OCI-LY7 (cell line): Measurements from ENCODE around the gene CHRFAM7A.
"Not testable (repeated sequence)": the region's sequence is repeated elsewhere in the genome, so short reads cannot be mapped to it uniquely, and the experiment has no call there.

Experiments used
- EZH2phosphoT487 ChIP-seq: fragments of 200-600 bp; sonication (generic); IDR thresholded peaks from 2 replicates; pipeline ENCODE4 v1.6.1; 2018; ENCODE audit warnings: low read depth, borderline replicate concordance, mild to moderate bottlenecking, mixed run types, antibody characterized with exemption, low read length, moderate library complexity, mixed read lengths
- TF ChIP-seq, protein P1 (sequence below): fragments of 200-600 bp; sonication (generic); conservative IDR thresholded peaks from 2 replicates; pipeline ENCODE4 v1.5.1; 2014; ENCODE audit warnings: mild to moderate bottlenecking, antibody characterized with exemption, low read length, moderate library complexity, mixed read lengths

DNA sequence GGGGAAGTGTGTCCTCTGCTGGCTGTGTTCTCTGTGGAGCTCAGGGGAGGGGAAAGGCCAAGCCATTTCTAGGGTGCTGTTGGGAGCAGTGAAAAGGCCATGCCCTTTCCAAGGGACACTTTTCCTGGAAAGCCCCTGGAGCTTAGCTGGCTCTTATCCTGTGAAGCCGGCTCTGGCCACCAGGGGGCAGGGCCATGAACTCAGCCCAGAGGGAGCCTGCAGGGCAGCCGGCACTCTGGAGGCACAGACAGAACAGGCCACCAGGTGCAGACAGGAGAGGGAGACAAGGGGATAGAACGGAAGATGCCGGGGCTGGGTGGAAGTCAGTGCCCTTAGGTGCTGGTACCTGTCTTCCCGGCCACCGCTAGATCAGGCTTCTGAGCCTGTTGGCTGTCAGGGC, 5.6 kb upstream of the CHRFAM7A start:
- TF ChIP-seq, protein P1, sequence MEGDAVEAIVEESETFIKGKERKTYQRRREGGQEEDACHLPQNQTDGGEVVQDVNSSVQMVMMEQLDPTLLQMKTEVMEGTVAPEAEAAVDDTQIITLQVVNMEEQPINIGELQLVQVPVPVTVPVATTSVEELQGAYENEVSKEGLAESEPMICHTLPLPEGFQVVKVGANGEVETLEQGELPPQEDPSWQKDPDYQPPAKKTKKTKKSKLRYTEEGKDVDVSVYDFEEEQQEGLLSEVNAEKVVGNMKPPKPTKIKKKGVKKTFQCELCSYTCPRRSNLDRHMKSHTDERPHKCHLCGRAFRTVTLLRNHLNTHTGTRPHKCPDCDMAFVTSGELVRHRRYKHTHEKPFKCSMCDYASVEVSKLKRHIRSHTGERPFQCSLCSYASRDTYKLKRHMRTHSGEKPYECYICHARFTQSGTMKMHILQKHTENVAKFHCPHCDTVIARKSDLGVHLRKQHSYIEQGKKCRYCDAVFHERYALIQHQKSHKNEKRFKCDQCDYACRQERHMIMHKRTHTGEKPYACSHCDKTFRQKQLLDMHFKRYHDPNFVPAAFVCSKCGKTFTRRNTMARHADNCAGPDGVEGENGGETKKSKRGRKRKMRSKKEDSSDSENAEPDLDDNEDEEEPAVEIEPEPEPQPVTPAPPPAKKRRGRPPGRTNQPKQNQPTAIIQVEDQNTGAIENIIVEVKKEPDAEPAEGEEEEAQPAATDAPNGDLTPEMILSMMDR, result not testable (repeated sequence)
- not testable (repeated sequence) for TF ChIP-seq EZH2phosphoT487
